Anterior cingulate cortex (tissue), 58 donors: ENCODE measurements around the gene NFKBIL1.
A peak's percentile ranks its signal among the peaks of the same experiment; 100 is the strongest.
"Not testable (repeated sequence)": the region's sequence is repeated elsewhere in the genome, so short reads cannot be mapped to it uniquely, and the experiment has no call there.

Source experiments
- DNase-seq, 58 donors: peaks; one replicate each; lab custom pipeline; 2025; lab: John Stamatoyannopoulos, UW

The NFKBIL1 gene

GRCh38 chr6:31546958-31547726 is at the start of gene NFKBIL1:
NFKBIL1 (plus strand) TSS chr6:31547608; CDS start chr6:31547695, 87 bp downstream.
- DNase-seq, result peak; percentile 76 to 99 (median 95)

GRCh38 chr6:31498748-31499147 is 48.7 kb upstream of the NFKBIL1 start:
- DNase-seq, result no peak

- DNase-seq, result not testable (repeated sequence)
Observed at GRCh38 chr6:31499648-31500047, 47.8 kb upstream of the NFKBIL1 start.

GRCh38 chr6:31502586-31502985 is 44.8 kb upstream of the NFKBIL1 start:
- no peak for DNase-seq

- not testable (repeated sequence) for DNase-seq
Observed at GRCh38 chr6:31509036-31509435, 38.4 kb upstream of the NFKBIL1 start.

GRCh38 chr6:31510007-31510406 is 37.4 kb upstream of the NFKBIL1 start:
- no peak for DNase-seq

- DNase-seq, result no peak
Observed at GRCh38 chr6:31513456-31514165, 33.8 kb upstream of the NFKBIL1 start.

GRCh38 chr6:31521835-31522234 is 25.6 kb upstream of the NFKBIL1 start:
- no peak for DNase-seq

- DNase-seq, result no peak
Observed at GRCh38 chr6:31525553-31525931, 21.9 kb upstream of the NFKBIL1 start.

- no peak for DNase-seq
Observed at GRCh38 chr6:31525932-31526591, 21.3 kb upstream of the NFKBIL1 start.

- no peak for DNase-seq
Observed at GRCh38 chr6:31528307-31528777, 19.1 kb upstream of the NFKBIL1 start.

- no peak for DNase-seq
Observed at GRCh38 chr6:31528821-31529328, 18.5 kb upstream of the NFKBIL1 start, which contains the start of gene MCCD1. MCCD1 (plus strand) TSS chr6:31528962; CDS start chr6:31529015, 53 bp downstream.

- no peak for DNase-seq
Observed at GRCh38 chr6:31529329-31530150, 17.9 kb upstream of the NFKBIL1 start.

GRCh38 chr6:31530659-31531058 is 16.7 kb upstream of the NFKBIL1 start:
- DNase-seq, result no peak

- DNase-seq, result no peak
Observed at GRCh38 chr6:31531162-31531561, 16.2 kb upstream of the NFKBIL1 start.

GRCh38 chr6:31531771-31532643 is 15.4 kb upstream of the NFKBIL1 start:
- DNase-seq, result no peak

- no peak for DNase-seq
Observed at GRCh38 chr6:31532644-31533454, 14.6 kb upstream of the NFKBIL1 start.

- no peak for DNase-seq
Observed at GRCh38 chr6:31533455-31533841, 14.0 kb upstream of the NFKBIL1 start.
